ENCODE data around the gene PPARGC1A. TPM values are rescaled to one million over a fixed set of nuclear protein-coding genes. Genes with fewer than 3 reads are reported as not detected.

Gene PPARGC1A
- total RNA-seq, 2 experiments from 2014 or later = not detected

DNA sequence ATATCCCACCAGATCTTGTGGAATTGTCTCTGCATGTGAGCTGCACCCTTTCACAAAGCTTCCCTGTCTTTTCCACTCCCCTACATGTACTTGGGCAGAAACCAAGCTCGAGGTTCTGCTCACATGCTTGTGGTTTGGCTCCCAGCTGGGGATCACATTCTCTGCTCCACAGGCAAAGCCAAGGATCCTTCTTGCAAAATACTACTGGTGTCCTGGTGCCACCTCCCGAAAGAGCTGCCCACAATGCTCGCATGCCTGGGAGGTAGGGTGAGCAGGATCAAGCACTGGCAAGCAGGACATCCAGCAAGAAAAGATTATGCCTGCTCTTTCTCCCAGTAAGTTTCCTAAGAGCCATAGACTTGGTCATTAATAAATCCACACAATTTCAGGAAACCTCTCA, 45.1 kb upstream of the PPARGC1A start:
- ChIA-PET POLR2A (no interaction called here), CTCF (no interaction called here)
- no peak overlapping the region for H3K4me3 Mint-ChIP-seq
- no peaks in the 10 kb centered on the region for H3K36me3 Mint-ChIP-seq (ENCODE audit: low read depth)
- Histone ChIP-seq H3K27me3 (ENCODE audit: control insufficient read depth in 1 of 2, insufficient read depth in 2 of 2, low read length in 2 of 2) (no peaks in the 10 kb centered on the region), H3K4me1 (ENCODE audit: insufficient read depth, low read length) (no peaks in the 10 kb centered on the region), H3K4me3 (ENCODE audit: low read length) (no peak overlapping the region), H3K9me3 (ENCODE audit: control insufficient read depth in 1 of 2, insufficient read depth in 1 of 2, low read length in 2 of 2) (peaks cover 0 to 11% of the 10 kb centered on the region in 2 experiments), H3K36me3 (ENCODE audit: insufficient read depth, low read length) (no peaks in the 10 kb centered on the region), H3K27ac (ENCODE audit: low read depth in 1 of 2, low read length in 2 of 2) (no peak overlapping the region)
- no peaks in the 10 kb centered on the region for H3K4me1 Mint-ChIP-seq (ENCODE audit: low read depth)
- no peaks in the 10 kb centered on the region for H3K27me3 Mint-ChIP-seq
- ATAC-seq (ENCODE audit: poor library complexity) (no peak), DNase-seq (no peak)
- intact Hi-C loops (cut with DNase I, micrococcal nuclease) = no loop called here
- peaks cover 2% of the 10 kb centered on the region for H3K9me3 Mint-ChIP-seq
- TF ChIP-seq, protein P1, sequence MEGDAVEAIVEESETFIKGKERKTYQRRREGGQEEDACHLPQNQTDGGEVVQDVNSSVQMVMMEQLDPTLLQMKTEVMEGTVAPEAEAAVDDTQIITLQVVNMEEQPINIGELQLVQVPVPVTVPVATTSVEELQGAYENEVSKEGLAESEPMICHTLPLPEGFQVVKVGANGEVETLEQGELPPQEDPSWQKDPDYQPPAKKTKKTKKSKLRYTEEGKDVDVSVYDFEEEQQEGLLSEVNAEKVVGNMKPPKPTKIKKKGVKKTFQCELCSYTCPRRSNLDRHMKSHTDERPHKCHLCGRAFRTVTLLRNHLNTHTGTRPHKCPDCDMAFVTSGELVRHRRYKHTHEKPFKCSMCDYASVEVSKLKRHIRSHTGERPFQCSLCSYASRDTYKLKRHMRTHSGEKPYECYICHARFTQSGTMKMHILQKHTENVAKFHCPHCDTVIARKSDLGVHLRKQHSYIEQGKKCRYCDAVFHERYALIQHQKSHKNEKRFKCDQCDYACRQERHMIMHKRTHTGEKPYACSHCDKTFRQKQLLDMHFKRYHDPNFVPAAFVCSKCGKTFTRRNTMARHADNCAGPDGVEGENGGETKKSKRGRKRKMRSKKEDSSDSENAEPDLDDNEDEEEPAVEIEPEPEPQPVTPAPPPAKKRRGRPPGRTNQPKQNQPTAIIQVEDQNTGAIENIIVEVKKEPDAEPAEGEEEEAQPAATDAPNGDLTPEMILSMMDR (IDR thresholded peaks at IDR 0.05) = no peak
- H3K27ac Mint-ChIP-seq = no peak overlapping the region

DNA sequence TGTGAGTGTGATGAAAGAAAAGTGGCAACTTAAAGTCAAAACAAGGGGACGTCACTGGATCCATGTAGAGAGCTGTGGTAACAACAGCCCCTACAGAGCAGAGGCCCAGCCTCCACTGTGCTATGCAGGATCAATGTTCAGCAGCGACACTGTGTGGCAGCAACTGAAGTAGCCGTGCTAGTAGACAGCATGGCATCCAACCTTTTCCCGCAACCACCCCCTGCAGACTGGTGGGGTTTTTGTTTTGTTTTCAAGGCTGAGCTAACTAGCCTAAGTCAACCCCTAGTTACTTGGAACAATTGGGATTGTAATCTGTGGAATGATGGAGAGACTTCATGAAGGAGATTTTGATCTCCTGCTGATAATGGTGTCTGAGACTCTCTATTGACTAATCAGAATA, 44.4 kb upstream of the PPARGC1A start:
- intact Hi-C loops (cut with DNase I, micrococcal nuclease) = no loop called here
- no peaks in the 10 kb centered on the region for H3K4me1 ChIP-seq (ENCODE audit: insufficient read depth, low read length)
- Mint-ChIP-seq H3K36me3 (ENCODE audit: low read depth) (no peaks in the 10 kb centered on the region), H3K4me1 (ENCODE audit: low read depth) (no peaks in the 10 kb centered on the region), H3K4me3 (no peak overlapping the region), H3K9me3 (no peaks in the 10 kb centered on the region), H3K27me3 (no peaks in the 10 kb centered on the region), H3K27ac (no peak overlapping the region)
- no peak for DNase-seq
- no peaks in the 10 kb centered on the region for H3K27me3 ChIP-seq (ENCODE audit: control insufficient read depth in 1 of 2, insufficient read depth in 2 of 2, low read length in 2 of 2)
- no peaks in the 10 kb centered on the region for H3K36me3 ChIP-seq (ENCODE audit: insufficient read depth, low read length)
- no peak overlapping the region for H3K4me3 ChIP-seq (ENCODE audit: low read length)
- CTCF ChIA-PET = no interaction called here
- peaks cover 0 to 11% of the 10 kb centered on the region in 2 experiments for H3K9me3 ChIP-seq (ENCODE audit: control insufficient read depth in 1 of 2, insufficient read depth in 1 of 2, low read length in 2 of 2)
- POLR2A ChIA-PET = no interaction called here
- TF ChIP-seq, protein P1 (IDR thresholded peaks at IDR 0.05) = no peak
- no peak overlapping the region for H3K27ac ChIP-seq (ENCODE audit: low read depth in 1 of 2, low read length in 2 of 2)
- no peak for ATAC-seq (ENCODE audit: poor library complexity)

DNA sequence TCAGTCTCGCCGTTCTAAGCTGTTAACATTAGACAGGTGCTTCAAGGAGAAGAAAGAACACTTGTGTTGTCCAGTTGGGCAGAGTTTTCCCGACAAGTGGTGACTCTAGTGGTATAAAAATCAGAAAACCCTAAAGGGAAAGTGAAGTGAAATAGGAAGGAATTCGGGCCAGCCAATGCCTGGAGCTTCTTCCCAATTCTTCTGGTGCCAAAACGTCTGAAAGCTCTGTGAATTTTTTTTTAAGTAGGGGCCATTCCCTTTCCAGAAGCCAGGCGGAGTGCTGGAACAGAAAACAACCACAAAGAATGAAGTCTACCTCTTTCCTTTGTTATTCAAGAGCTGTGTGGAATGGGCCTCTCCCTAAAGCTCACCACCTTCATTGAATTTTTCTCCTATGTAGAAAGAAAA, 43.1 kb upstream of the PPARGC1A start:
- intact Hi-C loops (cut with DNase I, micrococcal nuclease) = no loop called here
- H3K9me3 Mint-ChIP-seq = no peaks in the 10 kb centered on the region
- H3K27ac Mint-ChIP-seq = no peak overlapping the region
- TF ChIP-seq, protein P1 (IDR thresholded peaks at IDR 0.05) = no peak
- H3K27me3 ChIP-seq (ENCODE audit: control insufficient read depth in 1 of 2, insufficient read depth in 2 of 2, low read length in 2 of 2) = no peaks in the 10 kb centered on the region
- peaks cover 0 to 8% of the 10 kb centered on the region in 2 experiments for H3K9me3 ChIP-seq (ENCODE audit: control insufficient read depth in 1 of 2, insufficient read depth in 1 of 2, low read length in 2 of 2)
- H3K4me3 ChIP-seq (ENCODE audit: low read length) = no peak overlapping the region
- no peak for ATAC-seq (ENCODE audit: poor library complexity)
- no peaks in the 10 kb centered on the region for H3K27me3 Mint-ChIP-seq
- no peak for DNase-seq
- no peaks in the 10 kb centered on the region for H3K4me1 ChIP-seq (ENCODE audit: insufficient read depth, low read length)
- no peak overlapping the region for H3K4me3 Mint-ChIP-seq
- no peaks in the 10 kb centered on the region for H3K36me3 Mint-ChIP-seq (ENCODE audit: low read depth)
- POLR2A ChIA-PET = no interaction called here
- CTCF ChIA-PET = no interaction called here
- H3K27ac ChIP-seq (ENCODE audit: low read depth in 1 of 2, low read length in 2 of 2) = no peak overlapping the region
- no peaks in the 10 kb centered on the region for H3K36me3 ChIP-seq (ENCODE audit: insufficient read depth, low read length)
- no peaks in the 10 kb centered on the region for H3K4me1 Mint-ChIP-seq (ENCODE audit: low read depth)
